B cell (primary cell): ENCODE results near the gene DLX6. TPM values are rescaled to one million over a fixed set of nuclear protein-coding genes. Genes with fewer than 3 reads are reported as not detected.

Experiments used
- ATAC-seq: fragments of 200-7000 bp; cut with Tn5 transposase; one replicate; pipeline ENCODE4 v1.10.0; 2021; ENCODE audit warnings: low read depth, mild to moderate bottlenecking, moderate number of reproducible peaks, moderate library complexity
- CTCF ChIA-PET: fragments of 350-600 bp; sonication (Branson Sonifier 250); formaldehyde crosslinking; loops from one replicate; lab custom pipeline; 2021; ENCODE audit warnings: antibody characterized with exemption, inconsistent platforms; lab: Charles Lee
- POLR2A ChIA-PET: fragments of 350-600 bp; sonication (Branson Sonifier 250); formaldehyde crosslinking; loops from one replicate; lab custom pipeline; 2021; ENCODE audit warnings: antibody characterized with exemption; lab: Charles Lee
- DNase-seq: peaks from one replicate; pipeline ENCODE4 v3.0.0; 2013
- H2AFZ ChIP-seq: 2 replicates; pipeline ENCODE4 v1.6.1; 2012; ENCODE audit warnings: mild to moderate bottlenecking, low read depth, low read length; ENCODE audit not compliant: insufficient read depth, poor library complexity, severe bottlenecking
- H3K27ac ChIP-seq, 2 donors: 1 replicate in 1 of 2; 2 replicates in 1 of 2; pipeline ENCODE4 v1.5.1; 2012 to 2013; ENCODE audit warnings: low read length in 2 of 2, mild to moderate bottlenecking in 2 of 2, moderate library complexity in 1 of 2
- H3K27me3 ChIP-seq, 4 experiments: fragments of 200-600 bp in 1 of 4; sonication (generic) in 1 of 4; replicated peaks in 1 of 4; 1 replicate in 2 of 4; 2 replicates in 2 of 4; pipeline versions ENCODE4 v1.6.1 to v1.7.0; 2013 to 2016; ENCODE audit warnings: low read length in 3 of 4, mild to moderate bottlenecking in 2 of 4, mixed read lengths in 1 of 4, moderate library complexity in 1 of 4; ENCODE audit not compliant: insufficient read depth in 4 of 4, control insufficient read depth in 3 of 4; ENCODE audit errors: control extremely low read depth in 1 of 4
- H3K36me3 ChIP-seq, 2 experiments: replicated peaks in 1 of 2; 1 replicate in 1 of 2; 2 replicates in 1 of 2; pipeline versions ENCODE4 v1.6.1 to v1.7.1; 2013; ENCODE audit warnings: low read length in 1 of 2; ENCODE audit not compliant: insufficient read depth in 2 of 2, control insufficient read depth in 1 of 2; ENCODE audit errors: control extremely low read depth in 1 of 2, extremely low read depth in 1 of 2
- H3K4me1 ChIP-seq, 2 donors: fragments of 200-600 bp in 1 of 2; sonication (generic) in 1 of 2; 1 replicate in 1 of 2; 2 replicates in 1 of 2; pipeline versions ENCODE4 v1.5.1 to v1.6.1; 2013 to 2017; ENCODE audit warnings: low read length in 2 of 2; ENCODE audit not compliant: control insufficient read depth in 2 of 2, insufficient read depth in 2 of 2
- H3K4me2 ChIP-seq: replicated peaks from 2 replicates; pipeline ENCODE3; 2012; ENCODE audit warnings: mild to moderate bottlenecking, low read depth, low read length; ENCODE audit not compliant: poor library complexity, severe bottlenecking
- H3K4me3 ChIP-seq, 5 experiments: fragments of 200-600 bp in 1 of 5; sonication (generic) in 1 of 5; 1 replicate in 3 of 5; 2 replicates in 2 of 5; pipeline versions ENCODE4 v1.5.1 to v1.7.0; 2011 to 2016; ENCODE audit warnings: low read length in 4 of 5, mild to moderate bottlenecking in 4 of 5, low read depth in 2 of 5, control low read depth in 1 of 5, moderate library complexity in 1 of 5; ENCODE audit not compliant: insufficient read depth in 1 of 5; ENCODE audit errors: control extremely low read depth in 1 of 5, extremely low read depth in 1 of 5
- H3K79me2 ChIP-seq: fragments of 200-600 bp; sonication (generic); one replicate; pipeline ENCODE4 v1.6.0; 2016; ENCODE audit warnings: low read length; ENCODE audit not compliant: control insufficient read depth, insufficient read depth
- H3K9ac ChIP-seq: fragments of 200-600 bp; sonication (generic); 2 replicates; pipeline ENCODE4 v1.6.1; 2017; ENCODE audit warnings: mild to moderate bottlenecking, low read length, moderate library complexity
- H3K9me3 ChIP-seq, 3 donors: one replicate each; pipeline versions ENCODE4 v1.6.1 to v1.7.1; 2013; ENCODE audit warnings: low read length in 2 of 3; ENCODE audit not compliant: control insufficient read depth in 2 of 3, insufficient read depth in 1 of 3; ENCODE audit errors: control extremely low read depth in 1 of 3
- H4K20me1 ChIP-seq: 2 replicates; pipeline ENCODE4 v1.6.0; 2012; ENCODE audit warnings: mild to moderate bottlenecking, low read length; ENCODE audit not compliant: insufficient read depth, control insufficient read depth, poor library complexity, severe bottlenecking
- H3K27ac Mint-ChIP-seq: one replicate; pipeline ENCODE4 v1.8.0; 2021; ENCODE audit warnings: mixed read lengths
- H3K27me3 Mint-ChIP-seq: one replicate; pipeline ENCODE4 v1.8.0; 2021; ENCODE audit warnings: mixed read lengths
- H3K4me1 Mint-ChIP-seq: one replicate; pipeline ENCODE4 v1.8.0; 2021; ENCODE audit warnings: mixed read lengths
- H3K4me3 Mint-ChIP-seq: one replicate; pipeline ENCODE4 v1.8.0; 2021; ENCODE audit warnings: mixed read lengths
- H3K9me3 Mint-ChIP-seq: one replicate; pipeline ENCODE4 v1.8.0; 2022; ENCODE audit warnings: mixed read lengths; ENCODE audit not compliant: insufficient read depth
- CTCF ChIP-seq: fragments of 200-600 bp; IDR thresholded peaks from one replicate; pipeline ENCODE4 v1.8.0; 2022; ENCODE audit warnings: antibody characterized with exemption, mild to moderate bottlenecking
- EZH2 ChIP-seq: IDR thresholded peaks from 2 replicates; pipeline ENCODE4 v1.6.1; 2012; ENCODE audit warnings: borderline replicate concordance, low read depth, mild to moderate bottlenecking, moderate library complexity, low read length; ENCODE audit not compliant: insufficient read depth, poor library complexity, severe bottlenecking
- WGBS: methylation state at CpG from one replicate; pipeline ENCODE4 v1.1.5; 2013; ENCODE audit warnings: missing lambda C conversion rate; ENCODE audit not compliant: insufficient coverage; 5-methylcytosine and 5-hydroxymethylcytosine counted together
- intact Hi-C: fragments of 100-400 bp; cut with micrococcal nuclease; formaldehyde crosslinking; loops from one replicate; pipeline ENCODE4 v1.10.0; 2022
- polyA plus RNA-seq: library from polyadenylated mRNA; depleted of rRNA; stranded (reverse); fragments of >200 nt; gene quantifications from 2 replicates; pipeline ENCODE4 v1.2.3, GENCODE V29; 2012
- total RNA-seq, 2 donors: library from RNA; stranded (reverse); fragments of 120-200 nt in 1 of 2; gene quantifications; 1 replicate in 1 of 2; 2 replicates in 1 of 2; pipeline versions ENCODE4 v1.2.3 to v1.2.4, GENCODE V29; 2013 to 2022

Gene DLX6
- total and polyA plus RNA-seq, 2 donors (not counting 1 experiment from before 2014, with no cell fraction given), result not detected

GRCh38 chr7:96997512-96998032 is 7.8 kb upstream of the DLX6 start:
- Histone ChIP-seq H3K9ac (no peak overlapping the region), H2AFZ (no peak overlapping the region), H3K36me3 (no peaks in the 10 kb centered on the region), H4K20me1 (no peaks in the 10 kb centered on the region), H3K79me2 (no peaks in the 10 kb centered on the region), H3K4me1 (peaks cover 0 to 4% of the 10 kb centered on the region in 2 donors), H3K9me3 (peaks cover 0 to 36% (median 0%) of the 10 kb centered on the region in 3 donors), H3K27ac (no peak overlapping the region), H3K27me3 (peaks cover 2 to 89% (median 72%) of the 10 kb centered on the region in 4 experiments), H3K4me2 (no peak overlapping the region), H3K4me3 (no peak overlapping the region)
- POLR2A ChIA-PET, result no interaction called here
- peaks cover 4% of the 10 kb centered on the region for H3K4me1 Mint-ChIP-seq
- H3K4me3 Mint-ChIP-seq, result no peak overlapping the region
- H3K27ac Mint-ChIP-seq, result no peak overlapping the region
- WGBS, result 13% methylated on average over 21 of the region's 23 CpGs
- H3K27me3 Mint-ChIP-seq, result peaks cover 88% of the 10 kb centered on the region
- H3K9me3 Mint-ChIP-seq, result no peaks in the 10 kb centered on the region
- DNase-seq, result no peak
- ATAC-seq, result no peak
- TF ChIP-seq EZH2 (no peak), CTCF (no peak)
- intact Hi-C loops, result no loop called here
- CTCF ChIA-PET, result no interaction called here

GRCh38 chr7:96998333-96998732 is 7.0 kb upstream of the DLX6 start:
- no peaks in the 10 kb centered on the region for H3K36me3 ChIP-seq
- H3K27me3 ChIP-seq, result peaks cover 2 to 89% (median 71%) of the 10 kb centered on the region in 4 experiments
- no peaks in the 10 kb centered on the region for H4K20me1 ChIP-seq
- POLR2A ChIA-PET, result no interaction called here
- CTCF ChIA-PET, result no interaction called here
- DNase-seq, result no peak
- no peak overlapping the region for H3K4me3 ChIP-seq
- no peaks in the 10 kb centered on the region for H3K4me1 ChIP-seq
- no peak overlapping the region for H2AFZ ChIP-seq
- TF ChIP-seq CTCF, result no peak
- no peak for TF ChIP-seq EZH2
- no peaks in the 10 kb centered on the region for H3K4me1 Mint-ChIP-seq
- WGBS, result no CpG with 5 or more reads among the region's 11 CpGs
- intact Hi-C loops, result no loop called here
- no peaks in the 10 kb centered on the region for H3K79me2 ChIP-seq
- H3K27me3 Mint-ChIP-seq, result peaks cover 88% of the 10 kb centered on the region
- no peak for ATAC-seq
- no peak overlapping the region for H3K4me3 Mint-ChIP-seq
- no peak overlapping the region for H3K9ac ChIP-seq
- H3K27ac ChIP-seq, result no peak overlapping the region
- H3K27ac Mint-ChIP-seq, result no peak overlapping the region
- no peaks in the 10 kb centered on the region for H3K9me3 Mint-ChIP-seq
- H3K4me2 ChIP-seq, result no peak overlapping the region
- peaks cover 0 to 35% (median 0%) of the 10 kb centered on the region in 3 donors for H3K9me3 ChIP-seq
